HG02642 (cell line): ENCODE data around the gene GPC1.

Experiments
- ATAC-seq: cut with Tn5 transposase; IDR thresholded peaks from one replicate; pipeline ENCODE4 v1.9.1; 2021; ENCODE audit warnings: mild to moderate bottlenecking; ENCODE audit not compliant: unreplicated experiment, poor library complexity

GPC1 gene

DNA sequence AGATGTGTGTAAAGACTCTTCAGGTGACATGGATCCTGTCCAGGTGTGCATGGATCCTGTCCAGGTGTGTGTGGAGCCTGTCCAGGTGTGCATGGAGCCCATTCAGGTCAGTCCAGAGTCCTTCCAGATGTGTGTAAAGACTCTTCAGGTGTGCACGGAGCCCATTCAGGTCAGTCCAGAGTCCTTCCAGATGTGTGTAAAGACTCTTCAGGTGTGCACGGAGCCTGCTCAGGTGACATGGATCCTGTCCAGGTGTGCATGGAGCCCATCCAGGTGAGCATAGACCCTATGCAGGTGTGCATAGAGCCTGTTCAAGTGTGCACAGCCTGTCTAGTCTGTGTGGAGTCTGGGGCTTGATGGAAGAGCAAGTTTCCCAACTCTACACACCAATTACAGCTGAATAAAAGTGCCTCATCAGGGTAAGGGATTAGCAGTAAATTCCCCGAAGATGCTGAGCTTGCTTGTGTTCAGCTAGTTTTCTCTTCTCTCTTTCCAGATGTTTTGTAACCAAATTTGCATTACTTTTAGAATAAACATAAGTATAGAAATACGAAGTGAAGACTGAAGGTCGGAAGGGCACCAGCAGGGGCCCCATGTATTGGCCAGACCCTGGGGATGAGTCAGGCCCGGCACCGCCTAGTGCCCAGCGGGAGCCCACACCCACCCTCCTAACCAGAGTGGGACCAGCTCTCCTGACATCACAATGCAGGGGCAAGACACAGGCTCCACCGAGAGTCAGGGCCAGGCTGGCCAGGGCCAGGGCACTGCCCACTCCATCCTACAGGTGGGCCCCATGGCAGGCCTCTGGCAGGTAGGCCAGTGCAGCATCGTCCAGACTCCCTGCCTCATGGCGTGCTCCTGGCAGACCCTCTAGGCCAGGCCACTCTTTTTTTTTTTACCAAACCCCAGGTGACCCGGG, 38.6 kb upstream of the GPC1 start:
- ATAC-seq, result no peak

GRCh38 chr2:240397542-240397916, 37.9 kb upstream of the GPC1 start:
- no peak for ATAC-seq

DNA sequence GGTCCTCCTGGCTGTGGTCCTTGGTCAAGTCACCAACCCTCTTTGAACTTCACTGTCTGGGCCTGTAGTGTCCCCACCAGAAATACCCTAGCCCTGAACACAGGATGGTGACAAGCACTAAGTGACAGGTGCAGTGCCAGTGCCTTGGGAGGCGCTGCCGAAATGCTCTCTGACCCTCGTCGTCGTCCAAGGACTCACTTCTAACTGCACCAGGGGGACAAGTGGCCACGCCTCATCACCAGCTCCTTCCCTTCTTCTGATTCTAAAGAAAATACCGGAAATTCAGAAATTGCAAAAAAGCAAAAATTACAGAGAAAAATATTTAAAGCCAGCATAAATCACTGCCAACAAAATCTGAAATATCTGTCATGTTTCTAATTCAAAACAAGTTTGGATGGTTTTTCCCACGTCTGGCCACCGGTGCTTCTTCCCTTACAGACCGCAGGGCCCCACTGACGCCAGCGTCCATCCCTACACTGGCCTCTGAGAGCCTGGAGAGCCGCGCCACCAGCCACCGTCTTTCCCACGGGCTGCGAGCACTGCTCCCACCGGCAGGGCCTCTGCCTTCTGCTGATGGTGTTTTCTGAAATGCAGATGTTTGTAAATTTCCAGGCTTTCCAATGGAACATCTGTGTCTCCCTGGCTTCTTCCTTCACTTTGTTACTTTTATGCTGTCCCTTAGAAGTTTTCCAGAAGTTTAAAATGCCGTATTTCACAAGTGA, 37.4 kb upstream of the GPC1 start:
- ATAC-seq, result no peak

- no peak for ATAC-seq
Measured at GRCh38 chr2:240398661-240399267, 36.7 kb upstream of the GPC1 start.

GRCh38 chr2:240399419-240400324, 35.8 kb upstream of the GPC1 start:
- no peak for ATAC-seq

- no peak for ATAC-seq
Measured at GRCh38 chr2:240400371-240401161, 34.9 kb upstream of the GPC1 start.

DNA sequence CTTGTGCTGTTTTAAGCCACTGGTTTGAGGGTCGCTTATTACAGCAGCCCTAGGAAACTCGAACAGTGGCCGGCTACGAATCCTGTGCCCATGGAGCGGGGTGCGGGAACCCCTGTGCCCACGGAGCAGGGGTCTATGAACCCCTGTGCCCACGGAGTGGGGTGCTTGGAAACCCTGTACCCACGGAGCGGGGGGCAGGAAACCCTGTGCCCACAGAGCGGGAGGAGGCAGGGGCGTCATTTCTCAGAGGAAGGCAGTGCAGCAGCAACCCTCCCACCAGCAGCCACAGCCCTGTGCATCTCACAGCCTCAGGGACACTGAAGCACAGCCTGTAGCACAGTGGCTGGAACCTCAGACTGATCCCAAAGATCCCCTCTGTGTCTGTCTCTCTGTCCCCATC, 34.2 kb upstream of the GPC1 start:
- no peak for ATAC-seq

DNA sequence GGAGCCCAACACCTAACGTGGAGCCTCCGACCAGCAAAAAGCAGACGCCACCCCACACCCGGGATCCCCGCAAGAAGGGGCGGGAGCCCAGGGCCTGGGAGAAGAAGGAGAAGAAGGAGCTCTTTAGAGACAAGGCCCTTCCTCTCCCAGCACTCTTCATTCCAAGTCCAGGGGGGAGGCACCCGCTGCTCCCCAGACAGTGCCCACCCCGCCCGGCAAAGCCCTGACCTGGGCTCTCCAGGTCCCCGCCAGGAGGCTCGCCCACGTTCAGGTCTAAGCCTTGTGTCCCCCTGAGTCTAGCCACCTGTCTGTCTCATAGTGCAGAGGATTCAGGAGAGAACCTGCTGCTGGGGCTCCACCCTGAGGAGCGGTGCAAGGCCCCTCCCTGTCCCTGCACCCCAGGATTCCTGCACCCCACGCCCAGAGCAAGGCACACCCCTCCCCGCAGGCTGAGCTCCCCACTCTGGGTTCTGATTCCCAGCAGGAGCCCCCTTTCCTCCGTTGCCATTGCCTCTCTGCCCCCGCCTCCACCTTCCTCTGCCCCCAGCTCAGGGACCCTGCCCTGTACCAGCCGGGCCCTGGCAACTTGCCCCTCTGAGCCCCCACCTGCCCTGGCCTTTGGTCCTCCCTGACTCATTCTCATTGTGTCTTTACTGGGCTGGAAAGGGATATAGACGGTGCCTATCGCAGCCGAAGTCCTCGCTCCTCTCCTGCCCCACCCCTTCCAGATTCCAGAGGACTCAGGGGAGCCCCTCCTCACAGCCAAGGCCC, 33.5 kb upstream of the GPC1 start:
- no peak for ATAC-seq

DNA sequence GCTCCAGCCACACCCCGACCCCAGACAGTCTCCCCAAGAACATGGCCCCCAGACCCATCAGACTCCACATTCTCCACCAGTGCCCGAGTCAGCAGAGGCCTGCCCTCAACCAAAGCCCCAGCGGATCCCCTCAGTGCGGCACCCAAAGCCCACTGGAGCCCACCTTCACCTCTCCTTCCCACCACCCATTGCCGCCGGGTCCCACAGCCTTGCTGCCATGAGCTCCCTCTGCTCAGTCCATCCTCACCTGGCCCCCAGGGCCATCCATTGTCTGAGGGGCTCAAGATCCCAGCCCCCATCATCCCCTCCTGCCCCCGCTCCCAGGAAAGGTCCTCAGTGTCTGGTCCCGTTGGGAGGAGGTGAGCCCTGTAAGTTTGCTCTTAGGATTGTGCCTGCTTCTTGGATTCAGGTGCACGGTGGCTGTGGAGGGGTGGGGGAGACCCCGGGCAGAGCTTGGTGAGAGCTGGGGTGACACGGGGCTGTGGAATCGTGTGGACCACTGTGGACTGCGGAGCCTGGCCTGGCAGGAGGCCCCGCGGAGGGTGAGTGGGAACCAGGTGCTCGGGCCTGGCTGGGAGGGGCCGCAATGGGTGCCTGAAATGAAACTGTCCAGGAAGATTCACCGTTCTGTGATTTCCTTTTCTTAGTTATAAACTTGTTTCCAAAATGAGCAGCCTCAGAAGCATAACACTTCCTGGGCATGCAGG, 32.7 kb upstream of the GPC1 start:
- ATAC-seq, result no peak

DNA sequence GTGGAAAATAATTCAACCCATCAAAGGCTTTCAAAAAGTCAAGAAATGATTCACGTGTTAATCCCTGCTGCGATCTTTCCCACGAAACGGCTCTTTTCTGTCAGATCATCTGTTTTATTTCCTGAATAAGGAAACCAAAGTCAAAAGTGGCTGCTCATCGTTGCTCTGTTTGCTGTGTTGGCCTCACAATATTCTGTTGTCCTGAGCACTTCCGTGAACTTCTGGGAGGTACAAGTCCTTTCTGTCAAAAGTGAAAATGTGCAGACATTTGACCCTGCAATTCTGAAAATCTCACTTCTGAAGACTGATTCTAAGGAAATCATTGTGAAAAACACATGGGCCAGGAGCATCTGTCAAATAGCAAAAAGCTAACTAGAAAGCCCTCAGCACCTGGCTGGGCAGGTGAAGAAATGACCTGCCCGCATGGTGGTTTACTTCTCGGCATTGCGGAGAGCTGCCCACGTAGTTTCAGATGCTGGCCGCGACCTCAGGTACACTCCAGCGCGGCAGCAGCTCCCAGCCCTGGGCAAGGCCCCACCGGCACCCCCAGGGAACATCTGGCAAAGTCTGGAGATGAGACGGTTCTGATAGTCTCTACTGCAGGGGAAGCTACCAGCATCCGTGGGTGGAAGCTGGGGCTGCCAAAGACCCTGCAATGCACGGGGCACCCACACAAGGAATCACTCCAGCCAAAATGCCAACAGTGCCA, 31.9 kb upstream of the GPC1 start:
- ATAC-seq, result no peak

- no peak for ATAC-seq
Measured at GRCh38 chr2:240404174-240404852, 31.1 kb upstream of the GPC1 start.

DNA sequence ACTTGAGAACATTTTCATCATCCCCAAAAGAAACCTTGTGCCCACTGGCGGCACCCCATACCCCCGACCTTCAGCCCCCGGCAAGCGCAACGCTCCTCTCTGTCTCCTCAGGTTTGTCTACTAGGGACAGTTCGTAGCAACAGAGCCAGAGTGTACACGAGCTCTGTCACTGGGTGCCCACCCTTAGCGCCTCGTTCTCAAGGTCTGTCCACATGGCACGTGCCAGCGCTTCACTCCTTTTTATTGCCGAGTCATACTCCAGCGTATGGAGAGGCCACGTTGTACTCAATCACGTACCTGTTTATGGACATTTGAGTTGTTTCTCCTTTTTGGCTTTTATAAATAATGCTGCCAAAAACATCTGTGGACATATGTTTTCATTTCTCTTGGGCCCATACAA, 30.3 kb upstream of the GPC1 start:
- ATAC-seq, result no peak

- no peak for ATAC-seq
Measured at GRCh38 chr2:240405684-240406313, 29.7 kb upstream of the GPC1 start.

- no peak for ATAC-seq
Measured at GRCh38 chr2:240407090-240407489, 28.4 kb upstream of the GPC1 start.

DNA sequence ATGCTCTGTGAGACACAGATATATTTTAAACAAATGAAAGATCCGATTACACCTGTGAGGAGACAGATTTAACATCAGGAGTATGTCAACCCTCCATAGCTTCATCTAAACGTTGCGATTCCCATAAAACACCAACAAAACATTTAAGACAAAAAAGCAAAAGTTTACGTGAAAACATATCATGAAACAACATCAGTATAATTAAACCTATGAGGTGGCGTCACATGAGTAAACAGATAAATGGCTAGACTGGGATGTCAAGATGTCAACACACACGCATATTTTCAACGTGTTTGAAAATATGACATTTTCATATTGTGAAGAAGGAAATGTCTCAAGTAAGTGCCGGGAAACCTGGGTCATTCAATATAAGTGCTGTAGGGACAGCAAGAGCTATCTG, 25.5 kb upstream of the GPC1 start:
- ATAC-seq, result no peak

- no peak for ATAC-seq
Measured at GRCh38 chr2:240410808-240411207, 24.7 kb upstream of the GPC1 start.
